ENCODE measurements around the gene GAGE12H.
"Not testable (repeated sequence)": the region's sequence is repeated elsewhere in the genome, so short reads cannot be mapped to it uniquely, and the experiment has no call there.

GAGE12H gene

GRCh38 chrX:49579649-49580048 lies at the start of gene GAGE12H:
Gene GAGE12H, plus strand, starts transcription at chrX:49579949. Its CDS starts 1,155 bp downstream, at chrX:49581104.
- not testable (repeated sequence) for DNase-seq

GRCh38 chrX:49531877-49532276 lies 47.9 kb upstream of the GAGE12H start, which contains the start of gene GAGE12C:
Gene GAGE12C, plus strand, starts transcription at chrX:49532177. Its CDS starts 1,155 bp downstream, at chrX:49533332.
- not testable (repeated sequence) for DNase-seq

- DNase-seq, result not testable (repeated sequence)
Measured at GRCh38 chrX:49541433-49541832, 38.3 kb upstream of the GAGE12H start, which contains the start of gene GAGE12D. Gene GAGE12D, plus strand, starts transcription at chrX:49541733. Its CDS starts 1,155 bp downstream, at chrX:49542888.

- not testable (repeated sequence) for DNase-seq
Measured at GRCh38 chrX:49550989-49551388, 28.8 kb upstream of the GAGE12H start, which contains the start of gene GAGE12E. Gene GAGE12E, plus strand, starts transcription at chrX:49551289. Its CDS starts 1,155 bp downstream, at chrX:49552444.

GRCh38 chrX:49560542-49560941 lies 19.2 kb upstream of the GAGE12H start, which contains the start of gene GAGE12F:
Gene GAGE12F, plus strand, starts transcription at chrX:49560842. Its CDS starts 1,155 bp downstream, at chrX:49561997.
- not testable (repeated sequence) for DNase-seq

- DNase-seq, result not testable (repeated sequence)
Measured at GRCh38 chrX:49568728-49569127, 11.0 kb upstream of the GAGE12H start.

GRCh38 chrX:49569152-49569551 lies 10.6 kb upstream of the GAGE12H start:
- not testable (repeated sequence) for DNase-seq

- not testable (repeated sequence) for DNase-seq
Measured at GRCh38 chrX:49570100-49570499, 9.6 kb upstream of the GAGE12H start, which contains the start of gene GAGE12G. Gene GAGE12G, plus strand, starts transcription at chrX:49570400. Its CDS starts 1,155 bp downstream, at chrX:49571555.

- not testable (repeated sequence) for DNase-seq
Measured at GRCh38 chrX:49589196-49589595, 9.4 kb downstream of the GAGE12H start, which contains the start of gene GAGE2A. Gene GAGE2A, plus strand, starts transcription at chrX:49589496. Its CDS starts 1,155 bp downstream, at chrX:49590651.

GRCh38 chrX:49589769-49590478 lies 10.2 kb downstream of the GAGE12H start:
- DNase-seq, result not testable (repeated sequence)

GRCh38 chrX:49590488-49590887 lies 10.7 kb downstream of the GAGE12H start:
- not testable (repeated sequence) for DNase-seq

GRCh38 chrX:49598720-49599119 lies 19.0 kb downstream of the GAGE12H start, which contains the start of gene GAGE1:
Gene GAGE1, plus strand, starts transcription at chrX:49599020. Its CDS starts 1,155 bp downstream, at chrX:49600175.
- not testable (repeated sequence) for DNase-seq

- no peak for DNase-seq
Measured at GRCh38 chrX:49610718-49611310, 31.1 kb downstream of the GAGE12H start.

- DNase-seq, result no peak
Measured at GRCh38 chrX:49618574-49618973, 38.8 kb downstream of the GAGE12H start.

- DNase-seq, result peak; percentile 56 to 72
Measured at GRCh38 chrX:49627086-49627777, 47.5 kb downstream of the GAGE12H start.

All from NCI-H1930 (cell line).